CD4-positive, alpha-beta T cell treated with Interleukin-17A for 4 hours (primary cell): ENCODE data around the gene RUNX1.

ENCODE experiments used
- DNase-seq: peaks from one replicate; pipeline ENCODE4 v3.0.0-alpha.2; 2020; ENCODE audit warnings: mixed read lengths

RUNX1 gene

DNA sequence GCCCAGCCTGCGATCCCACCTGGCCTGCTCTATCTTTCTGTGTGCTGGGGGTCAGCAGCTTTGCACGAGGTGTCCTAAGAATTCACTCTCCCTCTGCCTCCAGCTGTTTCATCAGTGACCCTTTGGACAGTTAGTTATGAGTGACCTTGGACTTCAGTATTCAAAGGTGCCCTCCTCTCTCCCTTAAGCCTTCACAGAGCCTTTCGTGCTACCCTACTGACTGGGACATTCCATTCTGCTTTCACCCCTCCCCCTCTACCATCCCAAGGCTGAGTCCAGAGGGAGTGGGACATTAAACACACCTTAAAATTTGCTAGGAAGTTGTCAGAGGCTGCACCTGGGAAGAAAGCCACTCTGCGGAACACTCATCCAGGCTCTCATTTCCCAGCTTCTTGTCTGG, 208.4 kb downstream of the RUNX1 start:
- DNase-seq = no peak

DNA sequence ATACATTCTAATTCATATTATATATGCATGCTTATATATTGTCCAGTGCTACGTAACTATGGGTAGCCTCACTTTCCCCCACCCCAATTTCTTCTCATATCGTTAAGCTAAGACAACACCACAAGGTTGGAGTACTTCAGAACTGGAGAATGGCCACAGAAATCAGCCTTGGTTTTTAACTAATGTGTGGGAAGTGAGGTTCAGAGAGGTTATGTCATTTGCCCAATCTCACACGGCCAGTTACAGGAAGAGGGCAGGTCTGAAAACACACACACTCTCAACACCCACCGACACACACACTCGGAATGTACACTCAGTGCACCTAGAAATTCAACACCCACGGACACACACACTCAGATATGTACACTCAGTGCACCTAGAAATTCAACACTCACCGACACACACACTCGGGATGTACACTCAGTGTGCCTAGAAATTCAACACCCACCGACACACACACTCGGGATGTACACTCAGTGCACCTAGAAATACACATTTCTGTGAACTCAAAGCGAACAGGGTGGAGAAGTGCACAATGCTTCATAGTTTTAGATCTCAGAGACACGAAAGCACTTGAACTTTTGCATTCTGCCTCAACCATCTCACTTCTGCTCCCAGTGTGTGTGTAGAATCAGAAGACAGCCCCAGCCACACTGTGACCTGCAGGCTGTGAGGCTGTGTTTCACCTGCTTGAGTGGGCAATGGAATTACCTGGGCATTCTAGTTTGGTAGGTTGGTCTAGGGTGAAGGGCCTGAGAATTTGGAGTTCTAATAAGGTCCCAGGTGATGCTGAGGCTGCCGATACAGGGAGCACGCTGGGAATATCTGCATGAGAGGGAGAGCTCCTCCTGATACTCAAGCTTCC, 209.9 kb downstream of the RUNX1 start:
- DNase-seq = no peak

DNA sequence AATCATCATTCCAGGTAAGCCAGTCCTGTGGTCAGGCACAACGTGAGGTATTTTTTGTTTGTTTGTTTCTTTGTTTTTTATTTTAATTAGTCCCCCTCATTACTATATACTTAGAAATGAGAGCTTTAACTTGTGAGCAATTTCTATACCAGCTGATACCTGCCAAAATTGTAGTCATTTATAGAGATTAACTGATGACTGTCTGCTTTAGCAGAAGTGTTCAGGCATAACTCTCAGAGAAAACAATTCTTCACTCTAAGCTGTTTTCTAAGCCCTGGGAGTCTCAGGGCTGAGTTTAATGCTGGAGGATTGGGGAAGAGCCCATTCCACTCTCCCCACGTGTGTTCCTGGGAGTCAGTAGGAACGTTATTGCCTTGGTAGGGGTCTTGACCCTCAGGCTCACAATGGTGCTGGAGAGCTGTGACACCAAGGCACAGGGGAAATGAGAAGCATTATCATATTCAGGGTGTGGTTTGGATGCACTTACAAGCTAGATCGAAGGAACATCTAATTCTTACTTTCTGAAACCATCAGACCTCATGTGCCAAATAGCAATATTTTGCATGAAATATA, 212.1 kb downstream of the RUNX1 start:
- no peak for DNase-seq

DNA sequence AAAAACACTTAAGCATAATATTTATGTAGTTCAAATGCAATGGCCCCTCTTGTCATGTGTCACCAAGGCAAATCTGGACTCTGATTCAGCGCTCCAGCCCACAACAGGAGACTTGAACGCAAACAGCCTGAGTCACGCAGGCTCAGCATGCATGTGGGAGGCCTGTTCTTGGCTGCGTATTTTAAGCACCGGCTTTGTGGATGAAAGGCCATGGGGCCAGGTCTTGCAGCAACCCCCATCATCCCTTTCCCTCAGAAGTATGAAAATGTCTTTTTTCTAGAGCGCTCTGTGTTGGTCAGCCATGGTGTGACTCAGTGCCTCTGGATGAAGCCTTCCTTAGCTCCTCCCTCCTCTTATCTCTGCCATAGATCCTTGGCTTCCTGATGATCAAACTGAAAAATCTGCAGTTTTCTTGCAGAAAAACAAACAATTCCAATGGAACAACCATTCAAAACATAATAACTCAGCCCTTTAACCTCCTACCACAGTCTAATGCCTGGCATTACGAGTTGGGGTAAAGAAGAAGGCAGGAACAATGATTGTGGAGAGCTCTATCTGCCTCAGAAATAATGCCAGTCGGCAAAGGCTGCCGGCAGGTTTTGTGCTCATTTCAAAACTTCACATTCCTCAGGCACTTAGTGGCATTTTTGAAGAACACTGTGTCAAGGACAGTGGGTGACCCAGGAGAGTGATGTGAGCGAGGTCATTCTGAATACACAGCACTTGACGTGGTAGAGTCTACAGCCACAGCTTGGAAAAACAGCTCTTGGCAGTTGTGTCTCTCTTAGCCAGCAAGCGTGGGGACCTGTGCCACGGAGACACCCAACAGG, 212.8 kb downstream of the RUNX1 start:
- peak; percentile 40 for DNase-seq

DNA sequence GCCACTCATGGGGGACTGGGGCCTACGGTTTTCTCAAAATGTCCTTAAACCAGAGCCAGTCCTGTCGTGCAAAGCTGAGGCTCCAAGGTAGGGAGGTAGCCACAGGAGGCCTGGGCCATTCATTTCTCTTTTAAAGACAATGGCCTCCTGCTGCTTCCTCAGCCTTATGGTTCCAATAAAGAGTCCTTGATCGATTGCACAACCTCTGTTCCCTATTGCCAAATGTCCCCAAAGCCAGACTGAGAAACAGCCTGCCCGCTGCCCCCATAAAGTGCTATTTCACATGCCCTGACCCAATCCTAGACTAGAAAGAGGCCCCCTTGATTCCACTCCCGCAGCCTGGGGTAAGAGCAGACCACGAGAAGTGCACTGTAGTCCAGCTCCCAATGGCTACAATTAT, 213.6 kb downstream of the RUNX1 start:
- no peak for DNase-seq

DNA sequence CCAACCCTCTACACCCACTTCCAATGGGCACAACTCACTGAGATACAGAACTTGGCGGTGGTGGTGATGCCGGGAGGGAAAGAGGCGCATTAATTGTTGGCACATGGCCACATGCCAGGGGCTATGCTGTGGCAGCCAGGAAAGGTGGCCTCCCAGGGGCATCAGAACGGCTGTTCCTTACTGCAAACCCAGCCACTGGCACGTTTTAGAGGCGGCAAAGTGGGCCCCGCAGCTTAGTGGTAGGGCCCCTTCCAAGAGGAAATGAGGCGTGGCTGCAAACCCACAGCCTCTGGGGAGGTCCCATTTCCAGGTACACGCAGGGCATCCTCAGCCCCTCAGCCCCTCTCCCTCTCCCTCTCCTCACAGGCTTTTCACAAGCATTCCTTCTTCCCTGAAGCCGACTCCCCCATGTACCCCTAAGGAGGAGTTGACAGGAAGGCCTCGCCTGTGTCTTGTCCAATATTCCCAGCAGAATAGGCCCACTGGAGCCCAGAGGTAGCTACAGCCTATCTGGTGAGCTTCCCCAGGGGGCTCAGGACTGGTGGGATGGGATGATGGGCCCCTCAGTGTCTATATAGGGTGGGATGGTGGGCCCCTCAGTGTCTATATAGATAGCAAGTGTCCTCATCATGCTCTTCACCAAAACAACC, 214.1 kb downstream of the RUNX1 start:
- DNase-seq = no peak

DNA sequence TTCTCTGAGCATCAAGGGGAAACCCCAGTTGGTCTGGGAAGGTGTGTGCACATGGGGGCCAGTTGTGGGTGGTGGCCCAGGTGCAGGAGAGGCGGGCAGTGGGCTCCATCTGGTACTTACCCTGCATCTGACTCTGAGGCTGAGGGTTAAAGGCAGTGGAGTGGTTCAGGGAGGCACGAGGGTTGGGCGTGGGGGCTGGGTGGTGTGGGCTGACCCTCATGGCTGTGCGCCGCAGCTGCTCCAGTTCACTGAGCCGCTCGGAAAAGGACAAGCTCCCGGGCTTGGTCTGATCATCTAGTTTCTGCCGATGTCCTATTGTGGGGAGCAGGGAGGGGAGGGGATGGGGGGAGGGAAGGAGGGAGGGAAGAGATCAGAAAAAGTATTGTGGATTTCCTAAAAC, 214.8 kb downstream of the RUNX1 start:
- no peak for DNase-seq

DNA sequence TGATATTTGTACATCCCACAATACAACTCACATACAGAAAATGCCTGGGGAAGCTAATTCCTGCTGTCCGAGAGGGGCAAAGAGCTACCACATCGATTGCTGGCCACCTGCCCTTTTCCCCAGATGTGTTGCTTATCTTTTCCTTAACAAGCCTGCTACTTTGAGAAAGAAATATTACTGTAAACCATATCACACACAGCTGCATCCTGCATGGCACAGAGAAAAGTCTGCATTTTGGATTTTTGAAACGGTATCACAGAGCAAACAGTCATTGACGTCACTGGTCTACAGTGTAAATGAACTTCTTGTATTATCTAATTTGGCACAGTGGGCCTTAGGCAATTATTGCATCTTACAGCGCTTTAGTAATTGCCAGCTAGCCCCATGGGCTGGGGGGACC, 215.6 kb downstream of the RUNX1 start:
- DNase-seq = no peak

DNA sequence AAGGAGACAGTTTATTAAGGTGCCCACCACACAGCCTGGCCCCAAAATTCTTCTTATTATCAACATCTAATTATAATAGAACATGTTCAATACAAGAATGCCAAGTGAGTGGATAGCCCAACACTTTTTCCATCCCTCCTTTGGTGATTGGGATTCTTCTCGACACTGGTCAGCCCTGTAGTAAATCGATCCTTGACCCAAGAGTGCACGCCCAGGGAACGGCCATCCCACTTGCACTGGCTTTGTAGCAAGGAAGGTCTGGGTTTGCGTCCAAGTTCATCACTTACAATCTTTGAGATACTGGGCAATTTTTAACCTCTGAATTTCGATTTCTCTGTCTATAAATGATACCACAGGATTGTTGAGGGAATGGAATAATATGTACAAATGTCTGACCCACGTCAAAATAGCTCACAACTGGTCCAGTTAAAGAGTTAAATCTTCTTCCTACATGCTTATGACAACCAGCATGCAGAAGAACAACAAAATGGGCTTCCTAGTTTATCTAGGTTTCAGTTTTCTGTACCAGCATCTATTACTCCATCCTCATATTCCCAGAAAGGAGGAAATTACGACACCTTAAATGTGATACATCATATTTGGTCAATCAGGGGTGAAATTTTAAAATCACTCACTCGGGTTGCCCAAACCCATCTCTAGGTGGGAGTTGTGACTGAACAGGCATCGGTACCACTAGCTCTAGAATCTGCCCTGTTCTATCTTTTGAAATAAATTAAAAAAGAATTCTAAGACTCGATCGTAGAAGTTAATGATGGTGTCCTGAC, 218.5 kb downstream of the RUNX1 start:
- DNase-seq = no peak

DNA sequence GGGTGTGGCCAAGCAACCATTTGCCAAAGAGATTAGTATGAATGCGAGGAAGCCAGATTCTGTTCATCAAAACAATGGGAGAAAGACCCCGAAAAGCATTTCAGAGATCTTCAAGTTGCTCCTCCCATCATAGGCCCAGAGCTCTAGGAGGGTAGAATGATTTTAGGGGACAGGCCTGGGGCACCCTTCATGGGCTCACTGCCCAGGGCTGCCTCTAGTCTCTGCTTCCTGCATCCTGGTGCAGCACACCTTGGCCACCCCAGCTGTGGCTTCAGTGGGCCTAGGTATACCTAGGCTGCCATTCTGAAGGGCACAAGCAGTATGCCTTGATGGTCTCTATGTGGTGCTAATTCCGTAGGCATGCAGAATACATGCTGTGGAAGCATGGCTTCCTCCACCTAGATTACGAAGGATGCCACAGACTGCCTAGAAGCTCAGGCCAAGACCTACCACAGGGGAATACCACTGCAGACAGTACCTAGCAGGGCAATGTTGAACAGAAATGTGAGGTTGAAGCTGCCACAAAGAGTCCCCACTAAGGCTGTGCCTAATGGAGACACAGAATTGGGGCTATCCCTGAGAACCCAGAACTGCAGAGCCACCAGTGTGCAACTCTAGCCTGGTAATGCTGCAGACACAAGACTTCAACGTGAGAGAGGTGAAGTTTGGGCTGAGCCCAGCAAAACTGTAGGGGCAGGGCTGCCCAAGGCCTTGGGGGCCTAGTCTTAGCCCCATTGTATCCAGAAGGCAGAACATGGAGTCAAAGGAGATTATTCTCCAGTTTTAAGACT, 221.5 kb downstream of the RUNX1 start:
- no peak for DNase-seq

DNA sequence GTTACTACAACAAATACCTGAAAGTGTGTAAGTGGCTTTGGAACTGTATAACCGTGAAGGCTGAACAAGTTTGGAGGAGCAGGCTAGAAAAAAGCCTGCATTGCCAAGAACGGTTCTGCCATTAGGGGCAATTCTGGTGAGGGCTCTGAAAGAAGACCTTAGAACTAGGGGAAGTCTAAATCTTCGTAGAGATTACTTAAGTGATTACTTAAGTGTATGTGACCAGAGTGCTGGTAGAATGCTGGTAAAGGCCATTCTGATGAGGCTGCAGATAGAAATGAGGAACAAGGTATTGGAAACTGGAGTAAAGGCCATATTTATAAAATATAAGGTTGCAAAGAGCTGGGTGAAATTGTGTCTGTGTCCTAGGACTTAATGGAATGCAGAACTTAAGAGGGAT, 222.3 kb downstream of the RUNX1 start:
- no peak for DNase-seq

DNA sequence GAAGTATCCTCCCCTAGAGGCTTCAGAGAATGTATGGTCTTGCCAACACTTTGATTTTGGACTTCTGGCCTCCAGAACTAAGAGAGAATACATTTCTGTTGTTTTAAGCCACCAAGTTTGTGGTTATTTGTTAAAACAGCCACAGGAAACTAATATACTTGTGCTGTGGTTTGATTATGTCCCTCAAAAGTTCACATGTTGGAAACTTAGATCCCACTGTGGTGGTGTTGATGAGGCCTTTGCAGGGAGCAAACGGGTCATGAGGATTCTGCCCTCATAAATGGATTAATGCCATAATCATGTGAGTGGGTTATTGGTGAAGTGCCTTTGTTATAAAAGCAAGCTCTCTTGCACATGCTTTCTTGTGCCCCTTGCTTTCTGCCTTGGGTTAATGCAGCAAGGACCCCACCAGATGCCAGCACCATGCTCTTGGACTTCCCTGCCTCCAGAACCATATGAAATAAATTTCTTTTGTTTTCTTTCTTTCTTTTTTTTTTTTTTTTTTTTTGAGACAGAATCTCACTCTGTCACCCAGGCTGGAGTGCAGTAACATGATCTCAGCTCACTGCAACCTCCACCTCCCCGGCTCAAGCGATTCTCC, 223.1 kb downstream of the RUNX1 start:
- no peak for DNase-seq

DNA sequence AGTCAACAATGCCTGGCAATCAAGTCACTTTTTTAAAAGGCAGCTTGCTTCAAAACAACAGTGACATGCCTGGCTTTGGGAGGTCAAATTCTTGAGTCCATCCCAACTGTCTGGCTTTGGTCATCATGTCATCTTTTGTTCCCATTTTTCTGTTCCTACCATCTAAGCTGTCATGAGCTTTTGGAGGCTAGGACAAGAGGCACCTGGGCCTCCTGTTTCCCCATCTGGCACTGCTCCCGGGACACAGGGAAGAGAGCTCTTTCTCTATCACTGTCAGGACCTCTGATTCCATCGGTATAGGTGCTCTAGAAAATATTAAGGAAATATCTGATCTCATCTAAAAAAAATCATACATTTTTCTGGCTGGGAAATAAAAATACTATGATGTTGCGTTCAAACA, 224.0 kb downstream of the RUNX1 start:
- DNase-seq = no peak

DNA sequence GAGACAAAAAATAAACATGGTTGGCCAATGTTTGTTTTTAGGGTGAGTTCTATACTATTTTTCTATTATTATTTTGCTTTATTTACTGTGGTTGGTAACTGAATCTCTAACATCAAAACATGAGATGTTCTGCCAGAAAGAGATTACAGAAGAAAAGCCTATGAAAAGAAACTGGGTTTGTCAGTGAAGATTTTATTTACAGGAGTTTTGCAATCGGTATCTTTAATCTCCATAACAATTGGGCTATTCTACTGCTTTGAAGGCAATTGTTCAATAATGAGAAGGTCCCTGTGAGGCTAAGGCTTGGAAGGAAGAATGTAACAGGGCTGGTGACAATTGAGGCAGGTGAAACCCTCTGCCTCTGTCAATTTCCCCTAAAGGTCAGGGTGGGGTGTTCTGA, 224.8 kb downstream of the RUNX1 start:
- DNase-seq = no peak

DNA sequence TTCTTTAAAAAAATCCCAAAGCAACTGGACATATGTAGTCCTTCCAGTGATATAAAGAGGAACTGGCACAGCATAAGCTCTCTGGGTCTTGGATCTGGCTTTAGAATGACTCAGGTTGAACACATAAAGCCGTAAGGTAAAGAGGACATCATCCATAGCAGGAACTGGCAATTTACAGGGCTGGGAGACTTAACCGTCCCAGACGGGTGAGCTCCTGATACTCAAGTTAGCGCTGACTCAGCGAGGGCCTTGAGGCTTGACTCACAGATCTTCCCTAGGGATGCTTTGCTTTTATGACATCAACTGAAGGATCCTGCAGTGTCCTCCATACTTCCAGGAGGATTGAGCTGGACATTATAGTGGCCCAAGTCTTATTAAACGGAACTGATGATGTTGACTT, 226.2 kb downstream of the RUNX1 start:
- DNase-seq = no peak

DNA sequence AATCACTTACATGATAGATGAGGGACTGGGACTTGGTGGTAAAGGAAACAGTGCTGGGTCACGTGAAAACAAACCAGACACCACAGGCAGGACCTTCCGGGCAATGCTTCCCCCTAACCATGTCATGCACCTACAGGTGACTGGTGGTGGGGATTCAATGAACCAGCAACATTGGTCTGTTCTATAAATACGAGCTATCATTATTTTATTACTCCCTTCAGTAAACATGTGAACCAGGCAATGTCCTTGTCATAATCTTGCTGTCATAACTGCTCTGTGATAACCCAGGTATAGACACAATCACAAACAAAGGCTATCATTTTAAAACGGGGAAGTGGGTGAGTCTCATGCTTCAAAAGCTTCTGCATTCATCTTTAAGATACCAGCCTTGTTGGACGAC, 226.9 kb downstream of the RUNX1 start:
- DNase-seq = no peak

DNA sequence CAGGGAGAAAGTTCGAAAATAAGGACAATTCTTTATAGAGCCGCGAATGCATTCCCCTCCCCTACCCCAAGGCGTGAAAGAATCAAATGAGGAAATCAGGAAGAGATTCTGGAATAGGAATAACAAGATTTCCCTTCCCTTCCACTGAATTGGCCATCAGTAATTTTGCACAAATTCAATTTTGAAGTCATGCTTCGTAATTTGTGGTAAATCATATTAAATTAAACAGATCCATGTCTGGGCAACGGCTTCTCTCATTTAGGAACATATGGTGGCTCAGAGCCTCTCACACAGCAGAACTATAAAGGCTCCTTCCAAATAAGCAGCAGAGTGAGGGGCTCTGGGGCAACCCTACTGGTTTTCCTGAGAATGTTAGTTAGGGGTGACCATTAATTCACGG, 227.4 kb downstream of the RUNX1 start:
- DNase-seq = no peak

DNA sequence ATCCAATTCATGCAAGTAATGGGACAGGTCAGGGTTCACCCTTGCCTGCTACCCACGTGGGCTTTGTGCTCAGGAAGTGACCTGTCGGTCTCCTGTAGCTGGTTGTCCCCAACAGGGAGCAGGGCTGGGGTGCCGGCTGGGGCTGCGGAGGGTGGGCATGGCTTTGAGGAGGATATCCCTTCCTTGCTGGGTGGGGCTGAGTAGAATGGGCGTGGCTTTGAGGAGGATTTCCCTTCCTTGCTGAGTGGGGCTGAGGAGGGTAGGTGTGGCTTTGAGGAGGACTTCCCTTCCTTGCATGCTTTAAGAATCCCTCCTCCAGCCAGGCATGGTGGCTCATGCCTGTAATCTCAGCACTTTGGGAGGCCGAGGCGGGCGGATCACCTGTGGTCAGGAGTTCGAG, 229.1 kb downstream of the RUNX1 start:
- no peak for DNase-seq

DNA sequence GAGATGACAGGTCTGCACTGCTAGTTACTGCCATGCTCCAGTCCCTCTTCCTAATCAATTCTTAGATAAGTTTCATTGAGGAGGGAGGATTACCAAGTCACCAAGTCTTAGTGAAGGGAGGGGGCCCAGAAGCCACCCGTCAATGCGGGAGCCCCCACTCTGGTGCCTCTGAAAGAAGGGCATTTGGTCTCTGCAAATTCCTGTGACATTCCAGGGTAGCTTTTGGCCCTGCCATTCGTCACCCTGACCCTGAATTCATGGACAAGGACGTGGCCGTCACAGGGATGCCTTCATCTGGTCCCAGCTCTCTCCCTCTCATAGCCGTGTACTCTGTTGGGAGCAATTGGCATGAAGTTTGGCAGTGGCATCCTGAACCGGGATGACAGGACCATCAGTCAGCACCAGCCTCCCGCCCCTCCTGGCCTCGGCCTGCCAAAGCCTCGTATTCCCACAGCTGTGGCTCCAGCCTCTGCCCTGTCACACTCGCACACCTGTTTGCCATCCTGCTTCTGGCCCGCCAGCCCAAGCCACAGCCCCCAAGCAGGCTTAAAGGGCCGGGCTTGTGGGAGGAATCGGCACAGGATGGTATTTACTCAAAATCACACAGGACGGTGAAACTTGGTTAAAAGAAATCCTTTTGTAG, 229.6 kb downstream of the RUNX1 start:
- DNase-seq = no peak

DNA sequence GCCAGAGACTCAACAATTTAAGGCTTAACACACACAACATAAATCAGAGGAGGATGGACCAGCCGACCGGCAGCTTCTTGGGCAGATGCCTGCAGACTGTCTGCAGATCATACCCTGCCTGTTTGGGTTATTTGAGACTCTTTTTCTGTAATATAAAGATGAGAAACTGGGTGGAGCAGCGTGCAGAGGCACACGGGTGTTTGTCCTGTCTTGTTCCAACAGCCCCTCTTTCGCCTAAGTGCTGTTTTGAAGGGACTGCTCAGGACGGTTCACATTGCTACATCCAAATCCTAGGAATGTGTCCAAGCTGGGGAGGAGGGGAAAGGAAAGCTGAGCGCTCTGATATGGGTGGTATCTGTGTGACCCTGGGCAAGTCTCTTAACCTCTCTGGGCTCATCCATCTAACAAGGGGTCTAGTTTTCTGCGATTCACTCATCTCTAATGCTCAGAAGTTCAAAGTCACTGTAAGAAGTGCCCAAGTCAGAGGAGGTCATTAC, 230.4 kb downstream of the RUNX1 start:
- no peak for DNase-seq
